Bronchial epithelial cell (primary cell): Measurements from ENCODE around the gene KIAA0753. TPM values are rescaled to one million over a fixed set of nuclear protein-coding genes. Genes with fewer than 3 reads are reported as not detected.

Experiments used
- DNase-seq: peaks from one replicate; pipeline ENCODE4 v3.0.0-alpha.2; 2010; ENCODE audit warnings: low read depth
- FAIRE-seq: peaks from 2 replicates; lab custom pipeline; 2011; peaks lifted over from hg19 to GRCh38; lab: Jason Lieb, UNC
- H3K27me3 ChIP-seq: 2 replicates; pipeline ENCODE4 v1.5.1; 2011; ENCODE audit warnings: low read length; ENCODE audit not compliant: control insufficient read depth, insufficient read depth
- H3K36me3 ChIP-seq: 2 replicates; pipeline ENCODE4 v1.5.1; 2011; ENCODE audit warnings: low read length; ENCODE audit not compliant: control insufficient read depth, insufficient read depth
- H3K4me3 ChIP-seq: 2 replicates; pipeline ENCODE4 v1.5.1; 2011; ENCODE audit warnings: mild to moderate bottlenecking, low read depth, low read length, control low read depth
- CTCF ChIP-seq: IDR thresholded peaks from 2 replicates; pipeline ENCODE4 v1.5.1; 2011; ENCODE audit warnings: mild to moderate bottlenecking, moderate library complexity, low read length, control low read depth, inconsistent platforms; ENCODE audit not compliant: insufficient read depth, severe bottlenecking
- total RNA-seq: library from RNA; depleted of rRNA; stranded (reverse); fragments of >200 nt; gene quantifications from 2 replicates; pipeline ENCODE4 v1.2.1, GENCODE V29; 2014

Gene KIAA0753
- total RNA-seq, 1 donor from 2014 or later, result 6.6 TPM

GRCh38 chr17:6530324-6530920, 110.1 kb downstream of the KIAA0753 start:
- DNase-seq (no peak), FAIRE-seq (no peak)
- H3K4me3 ChIP-seq, result no peak overlapping the region
- H3K27me3 ChIP-seq, result no peaks in the 10 kb centered on the region
- no peak for TF ChIP-seq CTCF
- peaks cover 10% of the 10 kb centered on the region for H3K36me3 ChIP-seq

GRCh38 chr17:6528557-6528956, 112.0 kb downstream of the KIAA0753 start:
- no peak overlapping the region for H3K4me3 ChIP-seq
- TF ChIP-seq CTCF, result no peak
- FAIRE-seq, result no peak
- H3K36me3 ChIP-seq, result peaks cover 6% of the 10 kb centered on the region
- DNase-seq, result no peak
- H3K27me3 ChIP-seq, result no peaks in the 10 kb centered on the region

Other genes with a start within 250 kb of the KIAA0753 start
- under 0.01 TPM in 1 of 2 replicates, not detected in the other for gene AIPL1, start 205.6 kb downstream of the KIAA0753 start, total RNA-seq
- 0.13 and 0.26 TPM in 2 replicates for gene PIMREG, start 196.3 kb downstream of the KIAA0753 start, total RNA-seq
- gene PITPNM3, start 84.2 kb downstream of the KIAA0753 start, total RNA-seq, result 25.0 and 42.9 TPM in 2 replicates
- 222 and 317 TPM in 2 replicates for gene TXNDC17, start 349 bp upstream of the KIAA0753 start, total RNA-seq
- 11.1 and 11.6 TPM in 2 replicates for gene MED31, start 10.9 kb upstream of the KIAA0753 start, total RNA-seq
- 0.13 and 0.53 TPM in 2 replicates for gene C17orf100, start 11.1 kb upstream of the KIAA0753 start, total RNA-seq
- gene SLC13A5, start 72.7 kb upstream of the KIAA0753 start, total RNA-seq, result 0.38 and 0.53 TPM in 2 replicates
- under 0.01 and 0.53 TPM in 2 replicates for gene XAF1, start 115.3 kb upstream of the KIAA0753 start, total RNA-seq
- gene FBXO39, start 135.5 kb upstream of the KIAA0753 start, total RNA-seq, result 0.13 TPM in 1 of 2 replicates, not detected in the other
- gene TEKT1, start 191.0 kb upstream of the KIAA0753 start, total RNA-seq, result not detected in 2 replicates